Measurements from ENCODE around the gene DLG2.
"Not testable (repeated sequence)": the region's sequence is repeated elsewhere in the genome, so short reads cannot be mapped to it uniquely, and the experiment has no call there.

Gene DLG2

GRCh38 chr11:84837402-84838069, 789.6 kb downstream of the DLG2 start:
- no peak for DNase-seq (ENCODE audit: low read depth in 2 of 2)

DNA sequence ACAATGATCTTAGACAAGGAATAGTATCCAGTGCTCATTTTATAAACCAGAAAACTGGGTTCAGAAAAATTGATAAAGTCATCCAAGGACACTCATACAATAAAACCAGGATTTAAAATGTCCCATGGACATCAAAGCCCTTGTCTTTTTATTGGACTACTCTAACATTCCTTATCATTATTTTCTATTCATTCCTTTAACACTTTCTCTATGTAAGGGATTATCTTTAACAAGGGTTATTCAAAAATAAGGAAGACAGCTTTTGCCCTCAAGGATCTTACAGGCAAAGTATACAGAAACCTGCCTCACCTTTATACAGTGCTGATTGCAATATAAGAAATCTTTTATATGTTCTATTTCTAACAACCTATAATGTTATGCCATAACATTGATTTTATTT, 790.8 kb downstream of the DLG2 start:
- DNase-seq (ENCODE audit: low read depth in 2 of 2) = no peak

- no peak for DNase-seq (ENCODE audit: low read depth in 2 of 2)
Measured at GRCh38 chr11:84833488-84834088, 793.6 kb downstream of the DLG2 start.

DNA sequence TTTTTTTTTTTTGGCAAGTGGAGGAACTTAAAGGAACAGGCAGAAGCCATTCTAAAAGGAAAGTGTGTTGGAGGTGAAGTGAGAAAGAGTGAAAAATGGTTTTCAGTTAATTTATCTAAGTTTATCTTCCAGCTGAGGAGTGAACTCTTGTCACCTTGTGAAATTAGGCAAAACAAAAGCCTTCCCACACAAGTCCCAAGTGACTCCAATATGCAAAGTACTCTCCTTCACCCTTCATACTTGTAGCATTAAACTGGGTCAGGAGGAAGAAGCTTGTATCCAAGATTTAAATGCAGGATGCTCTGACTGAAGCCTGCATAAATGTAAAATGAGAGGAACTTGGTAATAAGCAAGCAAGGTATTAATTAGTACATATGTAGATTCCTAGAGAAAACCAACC, 796.8 kb downstream of the DLG2 start:
- DNase-seq (ENCODE audit: low read depth in 2 of 2) = no peak

GRCh38 chr11:84829162-84829561, 798.0 kb downstream of the DLG2 start:
- DNase-seq (ENCODE audit: low read depth in 2 of 2) = no peak

GRCh38 chr11:84828616-84829015, 798.5 kb downstream of the DLG2 start:
- no peak for DNase-seq (ENCODE audit: low read depth in 2 of 2)

- no peak for DNase-seq (ENCODE audit: low read depth in 2 of 2)
Measured at GRCh38 chr11:84825106-84825660, 802.0 kb downstream of the DLG2 start.

- no peak for DNase-seq (ENCODE audit: low read depth in 2 of 2)
Measured at GRCh38 chr11:84824624-84825023, 802.5 kb downstream of the DLG2 start.

- no peak for DNase-seq (ENCODE audit: low read depth in 2 of 2)
Measured at GRCh38 chr11:84819537-84819936, 807.6 kb downstream of the DLG2 start.

GRCh38 chr11:84819128-84819527, 808.0 kb downstream of the DLG2 start:
- DNase-seq (ENCODE audit: low read depth in 2 of 2) = no peak

- no peak for DNase-seq (ENCODE audit: low read depth in 2 of 2)
Measured at GRCh38 chr11:84817998-84818397, 809.1 kb downstream of the DLG2 start.

GRCh38 chr11:84812471-84812969, 814.6 kb downstream of the DLG2 start:
- no peak for DNase-seq (ENCODE audit: low read depth in 2 of 2)

- DNase-seq (ENCODE audit: low read depth in 2 of 2) = no peak
Measured at GRCh38 chr11:84806354-84806753, 820.8 kb downstream of the DLG2 start.

GRCh38 chr11:84804041-84804440, 823.1 kb downstream of the DLG2 start:
- no peak for DNase-seq (ENCODE audit: low read depth in 2 of 2)

- no peak for DNase-seq (ENCODE audit: low read depth in 2 of 2)
Measured at GRCh38 chr11:84800755-84801346, 826.3 kb downstream of the DLG2 start.

DNA sequence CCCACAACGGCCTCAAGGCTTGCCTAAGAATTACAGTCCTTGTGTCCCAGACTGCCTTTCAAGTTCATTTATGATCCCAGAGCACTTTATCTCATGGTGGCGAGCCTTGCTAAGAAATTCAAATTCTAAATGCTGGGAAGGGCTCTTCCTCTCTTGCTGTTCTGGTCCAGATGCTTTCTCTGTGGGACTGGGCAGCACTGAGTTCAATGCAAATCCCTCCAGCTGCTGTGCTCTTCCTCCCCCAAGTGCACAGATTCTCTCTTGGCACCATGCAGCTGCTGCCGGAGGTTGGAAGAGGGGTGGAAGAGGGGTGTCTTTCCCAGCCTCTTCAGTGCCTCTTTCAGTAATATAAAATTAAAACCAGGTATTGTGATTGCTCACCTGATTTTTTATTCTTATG, 828.0 kb downstream of the DLG2 start:
- no peak for DNase-seq (ENCODE audit: low read depth in 2 of 2)

DNA sequence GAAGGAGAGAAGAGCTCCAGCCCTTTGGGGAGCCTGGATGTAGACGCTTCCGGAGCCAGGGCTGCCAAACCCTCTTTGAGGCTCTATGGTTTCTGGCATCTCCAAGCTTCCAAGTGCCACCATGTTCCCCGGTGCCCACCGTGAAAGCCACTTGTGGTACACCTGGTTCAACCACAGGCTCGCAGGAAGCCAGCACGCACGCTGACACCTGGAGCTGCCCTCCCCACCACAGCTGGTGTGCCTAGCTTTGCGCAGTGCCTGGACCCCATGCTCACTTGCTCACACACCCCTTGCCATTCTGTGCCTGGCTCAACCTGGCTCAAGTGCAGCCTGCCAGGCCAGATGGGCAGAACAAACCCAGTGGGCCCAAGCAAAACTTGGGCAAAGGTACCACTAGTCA, 831.4 kb downstream of the DLG2 start:
- no peak for DNase-seq (ENCODE audit: low read depth in 2 of 2)

DNA sequence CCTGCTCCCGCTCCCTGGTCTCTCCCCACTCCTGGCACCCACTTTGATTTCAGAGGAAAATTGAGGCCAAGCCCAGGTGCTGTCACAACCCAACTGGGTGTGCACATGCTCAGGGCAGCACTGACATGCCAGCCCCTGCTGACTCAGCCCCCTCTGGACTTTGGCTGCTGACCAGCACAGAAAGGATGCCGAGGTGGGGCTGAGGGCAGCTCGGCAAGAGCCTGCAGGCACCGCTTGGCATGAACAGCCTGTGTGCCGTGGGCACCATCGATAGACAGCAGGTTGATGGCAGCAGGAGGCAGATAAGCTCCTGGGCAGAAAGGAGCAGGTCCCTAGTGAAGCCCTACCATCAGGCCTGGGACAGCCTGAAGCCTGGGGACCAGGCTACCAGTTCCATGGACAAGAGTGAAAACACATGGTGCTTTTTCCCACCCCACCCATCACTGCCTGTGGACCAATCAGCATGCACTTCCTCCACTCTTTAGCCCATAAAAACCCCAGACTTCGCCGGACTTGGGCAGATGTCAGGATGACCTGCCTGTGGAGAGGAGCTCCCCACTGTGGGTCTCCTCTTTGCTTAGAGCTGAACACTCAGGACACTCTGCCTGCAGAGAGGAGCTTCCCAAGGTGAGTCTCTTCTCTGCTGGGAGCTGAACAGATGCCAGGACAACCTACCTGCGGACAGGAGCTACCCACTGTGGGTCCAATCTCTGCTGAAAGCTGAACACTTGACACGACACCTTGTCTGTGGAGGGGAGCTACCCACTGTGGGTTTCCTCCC, 832.3 kb downstream of the DLG2 start:
- no peak for DNase-seq (ENCODE audit: low read depth in 2 of 2)

GRCh38 chr11:84793318-84793717, 833.8 kb downstream of the DLG2 start:
- DNase-seq (ENCODE audit: low read depth in 2 of 2) = no peak

- DNase-seq (ENCODE audit: low read depth in 2 of 2) = no peak
Measured at GRCh38 chr11:84790849-84791427, 836.2 kb downstream of the DLG2 start.

GRCh38 chr11:84788220-84788619, 838.9 kb downstream of the DLG2 start:
- no peak for DNase-seq (ENCODE audit: low read depth in 2 of 2)

GRCh38 chr11:84784158-84784557, 843.0 kb downstream of the DLG2 start:
- DNase-seq (ENCODE audit: low read depth in 2 of 2) = not testable (repeated sequence)
